ENCODE measurements around the gene GPSM1.

DNA sequence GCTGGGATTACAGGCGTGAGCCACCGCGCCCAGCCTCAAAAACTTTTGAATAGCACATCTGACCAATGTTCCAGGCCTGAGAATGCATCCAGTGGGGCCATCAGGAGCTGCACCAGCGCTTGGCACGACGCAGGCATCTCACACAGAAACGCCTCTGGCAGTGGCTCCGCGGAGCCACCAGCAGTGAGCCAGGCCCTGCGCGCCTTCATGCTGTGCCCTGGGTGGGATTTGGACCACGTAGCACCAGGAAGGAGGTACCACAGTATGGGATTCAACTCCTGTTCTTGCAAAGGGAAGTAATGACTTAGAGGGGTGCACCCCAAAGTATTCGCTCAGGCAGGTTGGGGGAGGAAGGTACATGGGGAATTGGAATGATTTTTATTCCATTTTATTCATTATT, 26.5 kb upstream of the GPSM1 start:
- TF ChIP-seq, protein P1, sequence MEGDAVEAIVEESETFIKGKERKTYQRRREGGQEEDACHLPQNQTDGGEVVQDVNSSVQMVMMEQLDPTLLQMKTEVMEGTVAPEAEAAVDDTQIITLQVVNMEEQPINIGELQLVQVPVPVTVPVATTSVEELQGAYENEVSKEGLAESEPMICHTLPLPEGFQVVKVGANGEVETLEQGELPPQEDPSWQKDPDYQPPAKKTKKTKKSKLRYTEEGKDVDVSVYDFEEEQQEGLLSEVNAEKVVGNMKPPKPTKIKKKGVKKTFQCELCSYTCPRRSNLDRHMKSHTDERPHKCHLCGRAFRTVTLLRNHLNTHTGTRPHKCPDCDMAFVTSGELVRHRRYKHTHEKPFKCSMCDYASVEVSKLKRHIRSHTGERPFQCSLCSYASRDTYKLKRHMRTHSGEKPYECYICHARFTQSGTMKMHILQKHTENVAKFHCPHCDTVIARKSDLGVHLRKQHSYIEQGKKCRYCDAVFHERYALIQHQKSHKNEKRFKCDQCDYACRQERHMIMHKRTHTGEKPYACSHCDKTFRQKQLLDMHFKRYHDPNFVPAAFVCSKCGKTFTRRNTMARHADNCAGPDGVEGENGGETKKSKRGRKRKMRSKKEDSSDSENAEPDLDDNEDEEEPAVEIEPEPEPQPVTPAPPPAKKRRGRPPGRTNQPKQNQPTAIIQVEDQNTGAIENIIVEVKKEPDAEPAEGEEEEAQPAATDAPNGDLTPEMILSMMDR (conservative IDR thresholded peaks at IDR 0.05) = no peak
- TF ChIP-seq ZFX (IDR thresholded peaks at IDR 0.05) = no peak

Measured in C4-2B (cell line).